ENCODE data around the gene CRABP1. TPM values are rescaled to one million over a fixed set of nuclear protein-coding genes. Genes with fewer than 3 reads are reported as not detected.

The CRABP1 gene
- total and polyA plus RNA-seq, 4 donors = not detected

DNA sequence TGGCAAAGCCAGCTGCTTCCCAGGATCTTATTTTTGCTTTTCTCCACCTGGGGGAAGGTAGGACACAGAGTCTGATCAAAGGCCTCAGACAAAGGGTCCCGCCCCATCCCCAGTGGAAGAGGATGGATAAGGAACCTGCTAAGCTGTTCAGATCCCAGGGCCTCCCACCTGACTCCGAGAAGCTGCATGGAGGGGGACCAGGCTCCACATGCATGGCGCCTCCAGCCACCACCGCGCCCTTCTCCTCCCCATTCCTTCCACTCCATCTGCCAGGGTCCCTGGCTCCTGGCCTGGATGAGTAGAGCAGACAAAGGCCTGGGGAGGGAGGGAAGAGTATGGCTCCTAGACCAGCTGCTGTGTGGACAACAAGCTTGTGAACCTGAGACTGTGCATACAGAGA lies 20.0 kb upstream of the CRABP1 start:
- Histone ChIP-seq H3K36me3 (ENCODE audit: control insufficient read depth in 4 of 4, insufficient read depth in 3 of 4, low read depth in 1 of 4, low read length in 3 of 4) (no peaks in the 10 kb centered on the region), H3K27ac (ENCODE audit: low read depth in 1 of 2, low read length in 2 of 2) (no peak overlapping the region), H3K4me1 (ENCODE audit: control insufficient read depth in 4 of 4, insufficient read depth in 4 of 4, low read length in 3 of 4) (no peaks in the 10 kb centered on the region), H3K27me3 (ENCODE audit: control insufficient read depth in 4 of 4, insufficient read depth in 4 of 4, low read length in 3 of 4) (no peaks in the 10 kb centered on the region), H3K4me3 (ENCODE audit: low read depth in 1 of 3, low read length in 3 of 3) (no peak overlapping the region), H3K9ac (ENCODE audit: low read depth in 1 of 2, low read length in 2 of 2) (no peak overlapping the region), H3K9me3 (ENCODE audit: control insufficient read depth in 4 of 4, low read length in 3 of 4) (no peaks in the 10 kb centered on the region)
- 91% methylated on average over 5 of the region's 5 CpGs for WGBS
- no peak for TF ChIP-seq RXRA (IDR thresholded peaks at IDR 0.05)
- TF ChIP-seq NR2F2 (IDR thresholded peaks at IDR 0.05) = no peak
- no peak for TF ChIP-seq FOXA1 (IDR thresholded peaks at IDR 0.05)
- TF ChIP-seq ATF3 (IDR thresholded peaks at IDR 0.05) = no peak
- TF ChIP-seq FOXA2 (IDR thresholded peaks at IDR 0.05) = no peak
- no peak for TF ChIP-seq YY1 (IDR thresholded peaks at IDR 0.05)
- no peak for TF ChIP-seq TAF1 (conservative IDR thresholded peaks at IDR 0.05)
- TF ChIP-seq, protein P1, sequence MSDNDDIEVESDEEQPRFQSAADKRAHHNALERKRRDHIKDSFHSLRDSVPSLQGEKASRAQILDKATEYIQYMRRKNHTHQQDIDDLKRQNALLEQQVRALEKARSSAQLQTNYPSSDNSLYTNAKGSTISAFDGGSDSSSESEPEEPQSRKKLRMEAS (IDR thresholded peaks at IDR 0.05) = no peak
- TF ChIP-seq GABPA (IDR thresholded peaks at IDR 0.05 in 1 of 2, conservative IDR thresholded peaks at IDR 0.05 in 1 of 2) = no peak
- TF ChIP-seq RAD21 (IDR thresholded peaks at IDR 0.05) = no peak
- no peak for DNase-seq (ENCODE audit: low spot score)

DNA sequence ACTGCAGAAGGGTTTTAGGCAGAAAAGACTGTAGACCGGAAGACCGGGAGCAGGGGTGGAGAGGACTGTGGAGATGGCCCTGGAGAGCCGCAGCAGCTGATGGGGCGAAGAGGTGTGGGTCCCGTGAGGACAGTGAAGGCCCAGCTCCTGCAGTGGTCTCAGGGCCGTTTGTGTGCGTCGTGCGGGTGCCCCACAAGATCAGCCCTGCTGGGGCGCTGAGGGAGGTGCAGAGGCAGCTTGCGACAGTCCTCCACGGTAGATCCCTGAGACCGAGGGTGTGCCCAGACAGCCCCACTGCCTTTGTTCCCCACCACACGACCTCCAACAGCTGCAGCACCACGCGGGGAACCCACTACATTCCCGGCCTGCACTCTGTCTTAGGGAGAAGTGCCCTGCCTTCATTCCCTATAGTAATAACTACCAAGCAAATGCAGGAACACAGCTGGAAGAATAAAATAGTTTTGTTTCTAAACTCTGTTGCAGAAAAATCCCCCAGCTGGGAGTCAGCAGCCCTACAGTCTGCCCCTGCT lies 19.0 kb upstream of the CRABP1 start:
- H3K9ac ChIP-seq (ENCODE audit: low read depth in 1 of 2, low read length in 2 of 2) = no peak overlapping the region
- TF ChIP-seq HNF4G (IDR thresholded peaks at IDR 0.05) = no peak
- TF ChIP-seq YY1 (IDR thresholded peaks at IDR 0.05) = no peak
- TF ChIP-seq, protein P1 (IDR thresholded peaks at IDR 0.05) = no peak
- no peak overlapping the region for H3K27ac ChIP-seq (ENCODE audit: low read depth in 1 of 2, low read length in 2 of 2)
- H3K4me3 ChIP-seq (ENCODE audit: low read depth in 1 of 3, low read length in 3 of 3) = no peak overlapping the region
- no peaks in the 10 kb centered on the region for H3K4me1 ChIP-seq (ENCODE audit: control insufficient read depth in 4 of 4, insufficient read depth in 4 of 4, low read length in 3 of 4)
- H3K9me3 ChIP-seq (ENCODE audit: control insufficient read depth in 4 of 4, low read length in 3 of 4) = no peaks in the 10 kb centered on the region
- no peak for DNase-seq (ENCODE audit: low spot score)
- no peaks in the 10 kb centered on the region for H3K27me3 ChIP-seq (ENCODE audit: control insufficient read depth in 4 of 4, insufficient read depth in 4 of 4, low read length in 3 of 4)
- H3K36me3 ChIP-seq (ENCODE audit: control insufficient read depth in 4 of 4, insufficient read depth in 3 of 4, low read depth in 1 of 4, low read length in 3 of 4) = no peaks in the 10 kb centered on the region
- 77% methylated on average over 17 of the region's 17 CpGs for WGBS

DNA sequence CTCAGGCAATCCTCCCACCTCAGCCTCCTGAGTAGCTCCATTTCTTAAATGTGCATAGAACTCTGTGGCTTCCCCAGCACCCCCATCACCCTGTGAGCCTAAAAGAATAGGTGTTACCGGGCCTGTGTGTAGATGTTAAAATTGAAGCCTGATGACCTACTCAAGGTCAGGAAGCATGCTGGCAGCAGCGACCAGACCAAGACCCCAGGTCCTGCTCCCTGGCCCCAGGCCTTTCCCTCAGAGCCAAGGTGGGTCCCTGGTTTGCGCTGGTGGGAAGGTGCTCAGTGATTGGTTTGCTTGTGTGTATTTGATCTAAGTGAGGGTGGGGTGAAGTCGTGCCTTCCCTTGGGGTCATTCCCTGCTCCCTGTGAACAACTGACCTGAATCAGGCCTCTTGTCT lies 18.4 kb upstream of the CRABP1 start:
- Histone ChIP-seq H3K9ac (ENCODE audit: low read depth in 1 of 2, low read length in 2 of 2) (no peak overlapping the region), H3K4me1 (ENCODE audit: control insufficient read depth in 4 of 4, insufficient read depth in 4 of 4, low read length in 3 of 4) (no peaks in the 10 kb centered on the region), H3K4me3 (ENCODE audit: low read depth in 1 of 3, low read length in 3 of 3) (no peak overlapping the region), H3K27me3 (ENCODE audit: control insufficient read depth in 4 of 4, insufficient read depth in 4 of 4, low read length in 3 of 4) (no peaks in the 10 kb centered on the region), H3K36me3 (ENCODE audit: control insufficient read depth in 4 of 4, insufficient read depth in 3 of 4, low read depth in 1 of 4, low read length in 3 of 4) (no peaks in the 10 kb centered on the region), H3K27ac (ENCODE audit: low read depth in 1 of 2, low read length in 2 of 2) (no peak overlapping the region), H3K9me3 (ENCODE audit: control insufficient read depth in 4 of 4, low read length in 3 of 4) (no peaks in the 10 kb centered on the region)
- WGBS = 82% methylated on average over 4 of the region's 4 CpGs
- no peak for TF ChIP-seq NR2F2 (IDR thresholded peaks at IDR 0.05)
- TF ChIP-seq RXRA (IDR thresholded peaks at IDR 0.05) = no peak
- no peak for TF ChIP-seq RAD21 (IDR thresholded peaks at IDR 0.05)
- TF ChIP-seq HNF4G (IDR thresholded peaks at IDR 0.05) = no peak
- TF ChIP-seq JUND (IDR thresholded peaks at IDR 0.05) = no peak
- TF ChIP-seq, protein P2, sequence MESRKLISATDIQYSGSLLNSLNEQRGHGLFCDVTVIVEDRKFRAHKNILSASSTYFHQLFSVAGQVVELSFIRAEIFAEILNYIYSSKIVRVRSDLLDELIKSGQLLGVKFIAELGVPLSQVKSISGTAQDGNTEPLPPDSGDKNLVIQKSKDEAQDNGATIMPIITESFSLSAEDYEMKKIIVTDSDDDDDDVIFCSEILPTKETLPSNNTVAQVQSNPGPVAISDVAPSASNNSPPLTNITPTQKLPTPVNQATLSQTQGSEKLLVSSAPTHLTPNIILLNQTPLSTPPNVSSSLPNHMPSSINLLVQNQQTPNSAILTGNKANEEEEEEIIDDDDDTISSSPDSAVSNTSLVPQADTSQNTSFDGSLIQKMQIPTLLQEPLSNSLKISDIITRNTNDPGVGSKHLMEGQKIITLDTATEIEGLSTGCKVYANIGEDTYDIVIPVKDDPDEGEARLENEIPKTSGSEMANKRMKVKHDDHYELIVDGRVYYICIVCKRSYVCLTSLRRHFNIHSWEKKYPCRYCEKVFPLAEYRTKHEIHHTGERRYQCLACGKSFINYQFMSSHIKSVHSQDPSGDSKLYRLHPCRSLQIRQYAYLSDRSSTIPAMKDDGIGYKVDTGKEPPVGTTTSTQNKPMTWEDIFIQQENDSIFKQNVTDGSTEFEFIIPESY (IDR thresholded peaks at IDR 0.05) = no peak
- no peak for TF ChIP-seq SP1 (IDR thresholded peaks at IDR 0.05)
- TF ChIP-seq, protein P3, sequence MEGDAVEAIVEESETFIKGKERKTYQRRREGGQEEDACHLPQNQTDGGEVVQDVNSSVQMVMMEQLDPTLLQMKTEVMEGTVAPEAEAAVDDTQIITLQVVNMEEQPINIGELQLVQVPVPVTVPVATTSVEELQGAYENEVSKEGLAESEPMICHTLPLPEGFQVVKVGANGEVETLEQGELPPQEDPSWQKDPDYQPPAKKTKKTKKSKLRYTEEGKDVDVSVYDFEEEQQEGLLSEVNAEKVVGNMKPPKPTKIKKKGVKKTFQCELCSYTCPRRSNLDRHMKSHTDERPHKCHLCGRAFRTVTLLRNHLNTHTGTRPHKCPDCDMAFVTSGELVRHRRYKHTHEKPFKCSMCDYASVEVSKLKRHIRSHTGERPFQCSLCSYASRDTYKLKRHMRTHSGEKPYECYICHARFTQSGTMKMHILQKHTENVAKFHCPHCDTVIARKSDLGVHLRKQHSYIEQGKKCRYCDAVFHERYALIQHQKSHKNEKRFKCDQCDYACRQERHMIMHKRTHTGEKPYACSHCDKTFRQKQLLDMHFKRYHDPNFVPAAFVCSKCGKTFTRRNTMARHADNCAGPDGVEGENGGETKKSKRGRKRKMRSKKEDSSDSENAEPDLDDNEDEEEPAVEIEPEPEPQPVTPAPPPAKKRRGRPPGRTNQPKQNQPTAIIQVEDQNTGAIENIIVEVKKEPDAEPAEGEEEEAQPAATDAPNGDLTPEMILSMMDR (IDR thresholded peaks at IDR 0.05; ENCODE audit: low read depth, low read length, missing input control) = no peak
- no peak for TF ChIP-seq HNF4A (conservative IDR thresholded peaks at IDR 0.05)
- TF ChIP-seq, protein P1 (IDR thresholded peaks at IDR 0.05) = no peak
- no peak for DNase-seq (ENCODE audit: low spot score)
